ENCODE measurements around the gene SGMS1. TPM values are rescaled to one million over a fixed set of nuclear protein-coding genes. Genes with fewer than 3 reads are reported as not detected.

Gene SGMS1
- total RNA-seq, 3 donors from 2014 or later: 66.5 to 114 (median 80.1) TPM

DNA sequence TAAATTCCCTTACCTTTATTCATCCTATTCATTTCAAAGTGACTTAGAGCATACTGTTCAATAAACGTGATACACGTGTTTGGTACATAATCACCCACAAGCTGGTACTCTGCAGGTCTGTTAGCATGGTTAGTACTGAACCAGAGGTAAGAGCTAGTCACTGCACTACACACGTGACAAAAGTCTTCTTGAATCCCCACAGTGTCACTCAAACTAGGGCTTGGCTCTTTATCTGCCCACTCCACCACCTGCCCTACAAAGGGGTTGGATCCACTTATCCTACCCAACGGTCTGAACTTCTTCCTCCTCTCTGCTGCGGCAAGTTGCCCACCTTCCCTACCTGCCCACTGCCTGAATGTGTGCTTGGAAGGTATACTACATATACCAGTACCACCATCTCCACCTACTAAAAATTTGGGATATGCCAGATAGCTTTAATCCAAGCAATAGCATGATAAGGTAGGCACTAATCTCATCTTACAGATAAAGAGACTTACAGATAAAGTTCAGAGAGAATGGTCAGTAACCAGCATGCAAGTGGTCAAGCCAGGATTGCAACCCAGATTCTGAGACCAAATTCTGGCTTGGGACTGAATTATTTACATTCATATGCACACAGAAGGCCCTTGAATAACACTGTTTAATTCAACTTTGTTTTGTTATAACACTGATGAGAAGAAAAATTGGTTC, 92.2 kb downstream of the SGMS1 start:
- H3K9me3 ChIP-seq: no peaks in the 10 kb centered on the region
- intact Hi-C loops (cut with DNase I; ENCODE audit: low total_unique reads): no loop called here
- no peak overlapping the region for H3K27ac ChIP-seq
- no peaks in the 10 kb centered on the region for H3K4me1 ChIP-seq
- TF ChIP-seq POLR2AphosphoS5 (IDR thresholded peaks at IDR 0.05) (no peak), POLR2A (IDR thresholded peaks at IDR 0.05) (no peak)
- TF ChIP-seq, protein P1, sequence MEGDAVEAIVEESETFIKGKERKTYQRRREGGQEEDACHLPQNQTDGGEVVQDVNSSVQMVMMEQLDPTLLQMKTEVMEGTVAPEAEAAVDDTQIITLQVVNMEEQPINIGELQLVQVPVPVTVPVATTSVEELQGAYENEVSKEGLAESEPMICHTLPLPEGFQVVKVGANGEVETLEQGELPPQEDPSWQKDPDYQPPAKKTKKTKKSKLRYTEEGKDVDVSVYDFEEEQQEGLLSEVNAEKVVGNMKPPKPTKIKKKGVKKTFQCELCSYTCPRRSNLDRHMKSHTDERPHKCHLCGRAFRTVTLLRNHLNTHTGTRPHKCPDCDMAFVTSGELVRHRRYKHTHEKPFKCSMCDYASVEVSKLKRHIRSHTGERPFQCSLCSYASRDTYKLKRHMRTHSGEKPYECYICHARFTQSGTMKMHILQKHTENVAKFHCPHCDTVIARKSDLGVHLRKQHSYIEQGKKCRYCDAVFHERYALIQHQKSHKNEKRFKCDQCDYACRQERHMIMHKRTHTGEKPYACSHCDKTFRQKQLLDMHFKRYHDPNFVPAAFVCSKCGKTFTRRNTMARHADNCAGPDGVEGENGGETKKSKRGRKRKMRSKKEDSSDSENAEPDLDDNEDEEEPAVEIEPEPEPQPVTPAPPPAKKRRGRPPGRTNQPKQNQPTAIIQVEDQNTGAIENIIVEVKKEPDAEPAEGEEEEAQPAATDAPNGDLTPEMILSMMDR (IDR thresholded peaks at IDR 0.05): no peak
- H3K4me3 ChIP-seq: no peak overlapping the region
- no peaks in the 10 kb centered on the region for H3K36me3 ChIP-seq
- H3K27me3 ChIP-seq: no peaks in the 10 kb centered on the region
- DNase-seq (ENCODE audit: low spot score in 2 of 2): no peak

DNA sequence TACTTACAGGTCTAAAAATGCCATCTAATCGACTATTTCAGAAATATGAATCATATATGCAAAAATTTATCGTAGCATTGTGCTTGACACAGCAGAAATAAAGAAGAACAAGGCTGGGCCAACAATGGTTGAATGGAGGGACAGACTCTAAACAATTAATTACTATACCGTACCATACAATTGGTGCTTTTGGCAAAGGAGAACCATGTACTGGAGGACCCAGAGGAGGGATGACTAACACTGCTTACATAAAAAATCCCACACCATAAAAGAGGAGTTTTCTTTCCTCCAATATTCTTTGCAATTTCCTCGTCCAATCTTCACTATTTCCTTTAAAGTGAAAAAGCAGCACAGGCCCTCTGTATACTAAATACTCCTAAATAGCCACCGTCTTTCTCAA, 94.1 kb downstream of the SGMS1 start:
- H3K4me1 ChIP-seq: no peaks in the 10 kb centered on the region
- no peaks in the 10 kb centered on the region for H3K36me3 ChIP-seq
- no peaks in the 10 kb centered on the region for H3K9me3 ChIP-seq
- intact Hi-C loops (cut with DNase I; ENCODE audit: low total_unique reads): no loop called here
- TF ChIP-seq POLR2AphosphoS5 (IDR thresholded peaks at IDR 0.05): no peak
- no peak for TF ChIP-seq POLR2A (IDR thresholded peaks at IDR 0.05)
- TF ChIP-seq, protein P1 (IDR thresholded peaks at IDR 0.05): no peak
- DNase-seq (ENCODE audit: low spot score in 2 of 2): no peak
- no peak overlapping the region for H3K27ac ChIP-seq
- no peaks in the 10 kb centered on the region for H3K27me3 ChIP-seq
- no peak overlapping the region for H3K4me3 ChIP-seq

DNA sequence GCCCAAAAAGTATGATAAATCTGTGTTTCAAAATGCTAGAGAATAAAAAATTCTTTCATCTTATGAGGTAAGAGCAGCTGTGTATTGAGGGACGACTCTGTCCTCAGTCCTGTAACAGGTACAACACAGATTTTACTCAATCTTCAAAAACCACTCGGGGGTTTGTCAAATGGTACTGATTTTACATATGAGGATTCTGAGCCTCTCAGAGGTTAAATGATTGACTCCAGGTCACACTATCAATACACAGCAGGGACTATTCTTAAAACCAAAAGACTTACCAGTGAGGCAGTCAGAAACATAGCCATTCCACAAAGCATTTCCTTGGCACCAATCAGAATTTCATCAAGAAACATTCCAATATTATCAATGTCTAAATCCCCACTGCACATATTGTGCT, 95.5 kb downstream of the SGMS1 start:
- no peak overlapping the region for H3K4me3 ChIP-seq
- H3K27me3 ChIP-seq: no peaks in the 10 kb centered on the region
- no peaks in the 10 kb centered on the region for H3K9me3 ChIP-seq
- TF ChIP-seq, protein P1 (IDR thresholded peaks at IDR 0.05): no peak
- TF ChIP-seq POLR2AphosphoS5 (IDR thresholded peaks at IDR 0.05): no peak
- no peak for TF ChIP-seq POLR2A (IDR thresholded peaks at IDR 0.05)
- H3K27ac ChIP-seq: no peak overlapping the region
- no peaks in the 10 kb centered on the region for H3K36me3 ChIP-seq
- H3K4me1 ChIP-seq: no peaks in the 10 kb centered on the region
- DNase-seq (ENCODE audit: low spot score in 2 of 2): no peak
- intact Hi-C loops (cut with DNase I; ENCODE audit: low total_unique reads): no loop called here

DNA sequence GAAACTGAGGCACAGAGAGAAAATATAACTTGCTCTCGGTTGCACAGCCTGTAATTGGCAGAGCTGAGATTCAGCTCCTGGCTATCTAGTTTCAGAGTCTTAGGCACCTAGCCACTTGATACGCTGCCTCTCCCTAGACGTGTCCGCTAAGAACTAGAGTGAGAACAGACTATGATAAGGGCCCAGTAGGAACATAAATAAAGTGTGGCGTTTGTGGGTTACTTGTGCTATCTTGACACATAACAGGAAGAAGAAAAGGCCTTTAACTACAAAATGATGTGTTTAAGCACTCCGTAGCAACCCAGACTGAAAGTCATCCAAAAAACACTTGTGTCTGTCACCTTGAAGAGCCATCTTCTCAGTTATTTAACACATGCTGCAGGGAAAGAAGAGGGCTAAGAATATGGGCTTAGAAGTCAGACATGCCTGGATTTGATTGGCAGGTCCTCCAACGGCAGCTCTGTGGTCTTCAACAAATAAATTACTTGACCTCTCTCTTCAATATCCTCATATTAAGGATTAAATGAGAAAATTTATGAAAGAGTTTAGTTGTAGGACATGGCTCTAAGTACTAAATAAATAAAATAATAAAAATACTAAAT, 96.2 kb downstream of the SGMS1 start:
- TF ChIP-seq, protein P1 (IDR thresholded peaks at IDR 0.05): no peak

DNA sequence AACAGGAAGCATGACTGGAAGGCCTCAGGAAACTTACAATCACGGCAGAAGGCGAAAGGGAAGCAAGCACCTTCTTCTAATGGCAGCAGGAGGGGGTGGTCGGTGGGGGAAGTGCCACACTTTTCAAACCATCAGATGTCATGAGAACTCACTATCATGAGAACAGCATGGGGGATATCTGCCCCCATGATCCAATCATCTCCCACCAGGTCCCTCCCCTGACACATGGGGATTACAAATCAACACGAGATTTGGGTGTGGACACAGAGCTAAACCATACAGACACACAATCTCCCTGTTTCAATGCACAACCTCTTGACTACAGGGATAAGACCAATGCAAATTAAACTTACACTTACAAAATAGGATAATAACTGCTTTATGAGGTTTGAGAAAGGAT, 97.6 kb downstream of the SGMS1 start:
- no peaks in the 10 kb centered on the region for H3K27me3 ChIP-seq
- TF ChIP-seq, protein P1 (IDR thresholded peaks at IDR 0.05): no peak
- TF ChIP-seq POLR2AphosphoS5 (IDR thresholded peaks at IDR 0.05): no peak
- TF ChIP-seq POLR2A (IDR thresholded peaks at IDR 0.05): no peak
- no peak for DNase-seq (ENCODE audit: low spot score in 2 of 2)
- H3K36me3 ChIP-seq: no peaks in the 10 kb centered on the region
- no peak overlapping the region for H3K27ac ChIP-seq
- no peak overlapping the region for H3K4me3 ChIP-seq
- no peaks in the 10 kb centered on the region for H3K9me3 ChIP-seq
- H3K4me1 ChIP-seq: no peaks in the 10 kb centered on the region
- intact Hi-C loops (cut with DNase I; ENCODE audit: low total_unique reads): no loop called here

More for the DNA sequence above, 96.2 kb downstream of the SGMS1 start:
- Histone ChIP-seq H3K36me3 (no peaks in the 10 kb centered on the region), H3K4me3 (no peak overlapping the region), H3K27ac (no peak overlapping the region), H3K9me3 (no peaks in the 10 kb centered on the region), H3K4me1 (no peaks in the 10 kb centered on the region), H3K27me3 (no peaks in the 10 kb centered on the region)
- no peak for DNase-seq (ENCODE audit: low spot score in 2 of 2)
- intact Hi-C loops (cut with DNase I; ENCODE audit: low total_unique reads): no loop called here

Data from breast epithelium (tissue), 4 donors.